Neuronal stem cell (in vitro differentiated cells): Measurements from ENCODE around the gene DDX46.
A peak's percentile ranks its signal among the peaks of the same experiment; 100 is the strongest.

Experiments used
- DNase-seq: peaks from one replicate; pipeline ENCODE4 v3.0.0-alpha.2; 2013; ENCODE audit warnings: low spot score
- H2AFZ ChIP-seq: one replicate; pipeline ENCODE4 v1.6.1; 2013; ENCODE audit warnings: mild to moderate bottlenecking, low read length, inconsistent platforms
- H2AK5ac ChIP-seq: 2 replicates; pipeline ENCODE4 v1.6.1; 2013; ENCODE audit warnings: low read depth, mild to moderate bottlenecking, inconsistent platforms, low read length, moderate library complexity, mixed read lengths
- H2BK120ac ChIP-seq: 2 replicates; pipeline ENCODE4 v1.6.1; 2013; ENCODE audit warnings: low read depth, mild to moderate bottlenecking, inconsistent platforms, low read length, moderate library complexity, mixed read lengths
- H2BK12ac ChIP-seq: one replicate; pipeline ENCODE4 v1.6.1; 2013; ENCODE audit warnings: low read length, inconsistent platforms
- H2BK15ac ChIP-seq: 2 replicates; pipeline ENCODE4 v1.6.1; 2013; ENCODE audit warnings: mild to moderate bottlenecking, low read length, inconsistent platforms, mixed read lengths
- H2BK5ac ChIP-seq: one replicate; pipeline ENCODE4 v1.6.1; 2013; ENCODE audit warnings: inconsistent platforms, mild to moderate bottlenecking, low read length, moderate library complexity
- H3K14ac ChIP-seq: one replicate; pipeline ENCODE4 v1.6.1; 2013; ENCODE audit warnings: low read length, inconsistent platforms
- H3K18ac ChIP-seq: 2 replicates; pipeline ENCODE4 v1.6.1; 2013; ENCODE audit warnings: low read length, inconsistent platforms
- H3K23ac ChIP-seq: 2 replicates; pipeline ENCODE4 v1.6.1; 2013; ENCODE audit warnings: low read depth, mild to moderate bottlenecking, mixed read lengths, low read length, inconsistent platforms; ENCODE audit not compliant: poor library complexity
- H3K27ac ChIP-seq: replicated peaks from 3 replicates; pipeline ENCODE4 v1.5.1; 2013; ENCODE audit warnings: low read length, inconsistent platforms
- H3K27me3 ChIP-seq, 3 experiments: 2 replicates each; pipeline ENCODE4 v1.6.1; 2013; ENCODE audit warnings: low read length in 3 of 3, mild to moderate bottlenecking in 2 of 3, inconsistent platforms in 1 of 3, low read depth in 1 of 3, mixed read lengths in 1 of 3, moderate library complexity in 1 of 3; ENCODE audit not compliant: control insufficient read depth in 3 of 3, insufficient read depth in 3 of 3
- H3K36me3 ChIP-seq, 2 donors: replicated peaks in 1 of 2; 2 replicates each; pipeline ENCODE4 v1.6.1; 2013; ENCODE audit warnings: low read length in 2 of 2; ENCODE audit not compliant: control insufficient read depth in 2 of 2, insufficient read depth in 2 of 2
- H3K4ac ChIP-seq: 2 replicates; pipeline ENCODE4 v1.6.1; 2013; ENCODE audit warnings: inconsistent platforms, mild to moderate bottlenecking, low read length, moderate library complexity
- H3K4me1 ChIP-seq, 2 donors: 1 replicate in 1 of 2; 2 replicates in 1 of 2; pipeline ENCODE4 v1.6.1; 2013; ENCODE audit warnings: low read length in 2 of 2, low read depth in 1 of 2; ENCODE audit not compliant: control insufficient read depth in 2 of 2, insufficient read depth in 1 of 2
- H3K4me2 ChIP-seq: one replicate; pipeline ENCODE4 v1.6.1; 2013; ENCODE audit warnings: mild to moderate bottlenecking, low read length, inconsistent platforms; ENCODE audit not compliant: insufficient read depth, poor library complexity, severe bottlenecking
- H3K4me3 ChIP-seq, 2 donors: 2 replicates each; pipeline ENCODE4 v1.5.1; 2013; ENCODE audit warnings: low read length in 2 of 2, mild to moderate bottlenecking in 2 of 2, inconsistent platforms in 1 of 2, moderate library complexity in 1 of 2
- H3K79me1 ChIP-seq: one replicate; pipeline ENCODE4 v1.6.1; 2013; ENCODE audit warnings: low read depth, mild to moderate bottlenecking, inconsistent platforms, low read length, moderate library complexity
- H3K9ac ChIP-seq: one replicate; pipeline ENCODE4 v1.6.1; 2013; ENCODE audit warnings: mild to moderate bottlenecking, low read depth, low read length, inconsistent platforms; ENCODE audit not compliant: poor library complexity
- H3K9me3 ChIP-seq, 2 donors: replicated peaks in 1 of 2; 2 replicates each; pipeline versions ENCODE3 to v1.6.1; 2013; ENCODE audit warnings: low read length in 2 of 2, mild to moderate bottlenecking in 2 of 2, inconsistent platforms in 1 of 2, low read depth in 1 of 2, mixed read lengths in 1 of 2, moderate library complexity in 1 of 2; ENCODE audit not compliant: control insufficient read depth in 2 of 2, insufficient read depth in 1 of 2
- H4K8ac ChIP-seq: one replicate; pipeline ENCODE4 v1.6.1; 2013; ENCODE audit warnings: low read depth, mild to moderate bottlenecking, inconsistent platforms, low read length, moderate library complexity
- H4K91ac ChIP-seq: one replicate; pipeline ENCODE4 v1.6.1; 2013; ENCODE audit warnings: low read length, low read depth, mild to moderate bottlenecking, inconsistent platforms; ENCODE audit not compliant: poor library complexity
- WGBS, 2 donors: extraction: QIAGEN DNeasy Blood & Tissue Kit; methylation state at CpG; one replicate each; pipeline ENCODE4 v1.1.7; 2013; ENCODE audit warnings: missing lambda C conversion rate in 2 of 2, mixed read lengths in 1 of 2; ENCODE audit not compliant: insufficient read length in 2 of 2, insufficient replicate concordance in 1 of 2; ENCODE audit errors: extremely low coverage in 2 of 2; 5-methylcytosine and 5-hydroxymethylcytosine counted together

DDX46 gene

DNA sequence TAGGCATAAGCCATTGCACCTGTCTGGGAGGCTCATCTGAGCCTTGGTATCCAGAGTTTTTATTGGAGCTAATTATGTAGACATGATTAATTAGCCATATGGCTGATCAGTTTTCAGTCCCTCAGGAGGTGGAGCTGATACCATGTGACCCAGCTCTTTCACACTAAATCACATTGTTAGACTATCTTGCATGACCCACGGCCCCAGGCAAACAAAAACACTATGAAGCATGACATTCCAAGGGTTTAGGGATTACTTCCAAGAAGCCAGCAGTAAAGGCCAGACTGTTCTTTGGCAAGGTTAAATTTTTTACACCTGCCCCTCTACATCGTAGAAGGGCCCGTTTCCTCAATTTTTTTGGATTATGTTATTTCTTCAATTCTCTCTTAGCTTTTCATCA, 82.2 kb downstream of the DDX46 start:
- H3K27me3 ChIP-seq, result no peaks in the 10 kb centered on the region
- H3K9me3 ChIP-seq, result peaks cover 4 to 5% of the 10 kb centered on the region in 2 donors
- peaks cover 0 to 2% of the 10 kb centered on the region in 2 donors for H3K4me1 ChIP-seq
- H3K4me3 ChIP-seq, result no peak overlapping the region
- no peak overlapping the region for H2AK5ac ChIP-seq
- H2BK15ac ChIP-seq, result no peak overlapping the region
- no peak overlapping the region for H3K4ac ChIP-seq
- H2AFZ ChIP-seq, result no peak overlapping the region
- H3K14ac ChIP-seq, result no peak overlapping the region
- H2BK12ac ChIP-seq, result no peak overlapping the region
- H2BK120ac ChIP-seq, result no peak overlapping the region
- H2BK5ac ChIP-seq, result no peak overlapping the region
- H3K23ac ChIP-seq, result no peak overlapping the region
- no CpG with 5 or more reads among the region's 3 CpGs for WGBS, 2 donors
- no peak overlapping the region for H4K91ac ChIP-seq
- no peak overlapping the region for H3K9ac ChIP-seq
- H3K27ac ChIP-seq, result no peak overlapping the region
- no peak overlapping the region for H3K4me2 ChIP-seq
- H3K36me3 ChIP-seq, result peaks cover 6 to 65% of the 10 kb centered on the region in 2 donors
- H4K8ac ChIP-seq, result no peak overlapping the region
- no peak for DNase-seq
- H3K18ac ChIP-seq, result no peak overlapping the region
- no peaks in the 10 kb centered on the region for H3K79me1 ChIP-seq

DNA sequence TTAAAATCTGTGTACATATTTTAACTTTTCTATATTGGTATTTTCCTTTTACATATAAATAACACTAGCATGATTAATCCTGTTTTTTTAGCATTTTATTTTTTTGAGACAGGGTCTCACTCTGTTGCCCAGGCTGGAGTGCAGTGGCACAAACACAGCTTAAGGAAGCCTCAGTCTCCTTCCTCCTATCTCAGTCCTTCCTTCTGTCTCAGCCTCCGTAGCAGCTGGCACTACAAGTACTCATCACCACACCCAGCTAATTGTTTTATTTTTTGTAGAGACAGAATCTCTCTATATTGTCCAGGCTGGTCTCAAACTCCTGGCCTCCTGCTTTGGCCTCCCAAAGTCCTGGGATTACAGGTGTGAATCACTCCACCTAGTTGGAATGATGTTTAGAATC, 85.7 kb downstream of the DDX46 start:
- no peak overlapping the region for H4K91ac ChIP-seq
- H2BK12ac ChIP-seq, result no peak overlapping the region
- DNase-seq, result no peak
- H3K4me3 ChIP-seq, result no peak overlapping the region
- H3K79me1 ChIP-seq, result no peaks in the 10 kb centered on the region
- H3K9me3 ChIP-seq, result peaks cover 4 to 5% of the 10 kb centered on the region in 2 donors
- peaks cover 0 to 2% of the 10 kb centered on the region in 2 donors for H3K4me1 ChIP-seq
- WGBS, 2 donors, result no CpG with 5 or more reads among the region's 1 CpG
- H3K4ac ChIP-seq, result no peak overlapping the region
- H3K9ac ChIP-seq, result no peak overlapping the region
- H2BK120ac ChIP-seq, result no peak overlapping the region
- peaks cover 6 to 54% of the 10 kb centered on the region in 2 donors for H3K36me3 ChIP-seq
- H3K23ac ChIP-seq, result no peak overlapping the region
- no peak overlapping the region for H2AFZ ChIP-seq
- H3K27ac ChIP-seq, result no peak overlapping the region
- no peak overlapping the region for H4K8ac ChIP-seq
- H3K14ac ChIP-seq, result no peak overlapping the region
- no peak overlapping the region for H2AK5ac ChIP-seq
- H2BK5ac ChIP-seq, result no peak overlapping the region
- no peak overlapping the region for H3K4me2 ChIP-seq
- H2BK15ac ChIP-seq, result no peak overlapping the region
- H3K27me3 ChIP-seq, result no peaks in the 10 kb centered on the region
- H3K18ac ChIP-seq, result no peak overlapping the region

DNA sequence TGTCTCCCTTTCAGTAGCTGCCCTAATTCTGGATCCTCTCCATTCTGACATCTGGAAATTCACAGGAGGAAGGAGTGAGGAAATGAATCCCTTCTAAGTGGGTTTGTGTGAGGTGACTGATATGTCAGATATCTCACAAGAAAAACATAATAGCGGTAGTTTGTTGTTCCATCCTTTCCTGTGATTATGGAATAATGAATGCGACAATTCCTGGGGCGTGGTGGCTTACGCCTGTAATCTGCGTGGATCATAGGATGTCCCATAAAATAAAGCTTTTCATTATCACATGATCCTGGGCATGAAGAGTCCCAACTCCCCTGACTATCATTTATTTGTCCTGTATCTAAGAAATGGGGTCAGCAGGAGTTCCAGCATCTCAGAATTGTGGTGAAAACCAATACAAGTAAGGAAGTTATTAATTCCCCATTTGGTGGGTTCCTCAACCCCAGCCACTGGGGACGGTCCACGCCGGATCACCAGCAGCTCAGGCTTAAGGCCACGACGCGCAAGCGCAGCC, 86.8 kb downstream of the DDX46 start:
- no peaks in the 10 kb centered on the region for H3K79me1 ChIP-seq
- no CpG with 5 or more reads among the region's 12 CpGs for WGBS, 2 donors
- H2AK5ac ChIP-seq, result no peak overlapping the region
- peaks cover 0 to 2% of the 10 kb centered on the region in 2 donors for H3K4me1 ChIP-seq
- no peak overlapping the region for H3K14ac ChIP-seq
- H3K4me3 ChIP-seq, result peak overlapping the region; percentile 83 to 92
- H3K27me3 ChIP-seq, result no peaks in the 10 kb centered on the region
- no peak overlapping the region for H3K4ac ChIP-seq
- no peak overlapping the region for H4K8ac ChIP-seq
- H3K27ac ChIP-seq, result peak overlapping the region; percentile 98
- DNase-seq, result no peak
- no peak overlapping the region for H2BK15ac ChIP-seq
- no peak overlapping the region for H2BK12ac ChIP-seq
- no peak overlapping the region for H2BK5ac ChIP-seq
- peaks cover under 1 to 54% of the 10 kb centered on the region in 2 donors for H3K36me3 ChIP-seq
- H3K9me3 ChIP-seq, result peaks cover 2 to 3% of the 10 kb centered on the region in 2 donors
- H2AFZ ChIP-seq, result peak overlapping the region; percentile 91
- peak overlapping the region; percentile 100 for H3K18ac ChIP-seq
- peak overlapping the region; percentile 99 for H3K23ac ChIP-seq
- no peak overlapping the region for H4K91ac ChIP-seq
- H3K9ac ChIP-seq, result no peak overlapping the region
- H3K4me2 ChIP-seq, result peak overlapping the region; percentile 49
- no peak overlapping the region for H2BK120ac ChIP-seq

DNA sequence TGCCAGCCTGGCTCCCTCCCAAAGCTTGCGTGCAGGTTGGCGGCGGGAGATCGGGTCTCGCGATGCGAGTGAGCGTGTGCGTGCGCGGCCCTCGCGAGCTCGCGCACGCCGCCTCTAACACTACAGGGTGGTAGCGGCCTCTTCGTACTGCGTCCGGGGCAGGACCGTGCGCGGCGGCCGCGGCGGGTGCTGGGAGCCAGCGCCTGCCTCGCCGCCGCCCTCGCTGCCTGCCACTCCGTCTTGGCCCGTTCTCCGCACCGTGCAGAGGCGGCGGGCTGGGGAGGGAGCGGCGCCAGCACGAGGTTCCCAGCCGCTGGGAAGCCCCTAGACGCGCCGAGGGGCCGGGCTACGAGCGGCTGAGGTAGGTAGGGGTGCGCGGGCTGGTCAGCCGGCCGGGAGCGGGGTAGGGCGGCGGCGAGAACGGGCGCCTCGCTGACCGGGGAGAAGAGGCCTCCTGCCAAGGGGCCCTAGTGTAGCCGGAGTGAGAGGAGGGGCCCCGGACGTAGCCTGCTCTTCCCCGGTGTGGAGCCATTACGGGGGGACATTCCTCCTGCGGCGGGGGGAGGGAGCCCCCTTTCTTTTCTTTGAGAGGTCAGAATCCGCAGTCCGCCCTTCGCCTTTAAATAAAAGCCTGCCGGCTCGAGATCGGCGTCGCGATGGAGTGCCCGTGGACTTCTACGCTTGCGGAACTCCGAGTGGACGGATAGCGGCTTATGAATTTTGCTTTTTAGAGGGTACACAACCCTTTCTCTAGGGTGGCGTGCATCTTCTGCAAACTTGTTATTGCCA, 87.5 kb downstream of the DDX46 start, which contains the start of gene C5orf24:
C5orf24 (plus strand) TSS at position 117 of the 789 bp plus-strand sequence. CDS start 8,933 bp downstream, outside the sequence.
- Histone ChIP-seq H3K9me3 (no peaks in the 10 kb centered on the region), H3K27me3 (no peaks in the 10 kb centered on the region), H3K23ac (peak within 1 kb of the TSS; percentile 99), H4K8ac (peak within 1 kb of the TSS; percentile 65), H3K4ac (peak within 1 kb of the TSS; percentile 76), H3K18ac (peak within 1 kb of the TSS; percentile 100), H3K4me1 (peaks cover 0 to 2% of the 10 kb centered on the region in 2 donors), H3K27ac (peak within 1 kb of the TSS; percentile 98), H3K9ac (peak within 1 kb of the TSS; percentile 97), H3K14ac (peak within 1 kb of the TSS; percentile 89), H2BK12ac (no peak within 1 kb of the TSS), H3K79me1 (no peaks in the 10 kb centered on the region), H3K4me3 (peak within 1 kb of the TSS; percentile 83 to 92), H2BK15ac (peak within 1 kb of the TSS; percentile 58), H3K4me2 (peak within 1 kb of the TSS; percentile 49), H4K91ac (peak within 1 kb of the TSS; percentile 85), H2AK5ac (no peak within 1 kb of the TSS), H2BK120ac (peak within 1 kb of the TSS; percentile 98), H2BK5ac (peak within 1 kb of the TSS; percentile 97), H2AFZ (peak within 1 kb of the TSS; percentile 91), H3K36me3 (peaks cover 1 to 54% of the 10 kb centered on the region in 2 donors)
- peak; percentile 81 for DNase-seq
- WGBS, 2 donors, result no CpG with 5 or more reads among the region's 84 CpGs
